Adrenal gland (tissue), 12 donors: Measurements from ENCODE around the gene ZDHHC24. TPM values are rescaled to one million over a fixed set of nuclear protein-coding genes. Genes with fewer than 3 reads are reported as not detected.

ENCODE experiments used
- DNase-seq, 7 donors: peaks; one replicate each; pipeline ENCODE4 v3.0.0-alpha.2; 2019 to 2020
- H3K27ac ChIP-seq, 5 donors: fragments of 200-600 bp; sonication (generic) in 4 of 5; 1 replicate in 3 of 5; 2 replicates in 2 of 5; pipeline versions ENCODE4 v1.5.1 to v1.8.0; 2016 to 2020; ENCODE audit warnings: mild to moderate bottlenecking in 1 of 5
- H3K27me3 ChIP-seq: fragments of 200-600 bp; 2 replicates; pipeline ENCODE4 v1.8.0; 2021
- H3K36me3 ChIP-seq, 2 donors: fragments of 200-600 bp; replicated peaks in 1 of 2; 1 replicate in 1 of 2; 2 replicates in 1 of 2; pipeline versions ENCODE4 v1.5.1 to v1.8.0; 2018 to 2022
- H3K4me1 ChIP-seq, 2 donors: fragments of 200-600 bp; replicated peaks in 1 of 2; 1 replicate in 1 of 2; 2 replicates in 1 of 2; pipeline versions ENCODE4 v1.5.1 to v1.8.0; 2018 to 2021
- H3K4me3 ChIP-seq, 4 donors: fragments of 200-600 bp; sonication (generic) in 3 of 4; one replicate each; pipeline ENCODE4 v1.5.1; 2016 to 2018
- H3K9me3 ChIP-seq, 3 donors: fragments of 200-600 bp; sonication (generic) in 1 of 3; replicated peaks in 1 of 3; 1 replicate in 2 of 3; 2 replicates in 1 of 3; pipeline versions ENCODE4 v1.5.1 to v1.8.0; 2016 to 2021
- POLR2A ChIP-seq, 2 donors: fragments of 450-650 bp; IDR thresholded peaks; one replicate each; pipeline ENCODE4 v1.6.1; 2017; ENCODE audit warnings: antibody characterized with exemption in 2 of 2, mild to moderate bottlenecking in 2 of 2, moderate library complexity in 1 of 2
- WGBS, 4 donors: extraction: QIAGEN DNeasy Blood & Tissue Kit in 2 of 4; methylation state at CpG; one replicate each; pipeline versions ENCODE4 v1.1.5 to v1.1.7; 2013 to 2017; 5-methylcytosine and 5-hydroxymethylcytosine counted together
- intact Hi-C, 2 donors: fragments of 100-400 bp; cut with DNase I; formaldehyde crosslinking; loops; one replicate each; pipeline versions ENCODE4 v1.14.1 to v1.15.0; 2022 to 2023
- polyA plus RNA-seq, 3 donors: library from polyadenylated mRNA; stranded (reverse); fragments of 200-250 nt in 2 of 3; fragments of 350-450 nt in 1 of 3; fragmentation: Illumina TruSeq in 1 of 3; extraction: RNeasy Lipid Tissue Mini Kit (QIAGEN cat#74804) in 1 of 3; gene quantifications; one replicate each; pipeline ENCODE4 v1.2.3, GENCODE V29; 2013 to 2014
- total RNA-seq, 9 donors: library from RNA; depleted of rRNA in 4 of 9; stranded (reverse); fragments of >200 nt in 4 of 9; fragments of 120-200 nt in 1 of 9; fragmentation: NEBNext Ultra II Directional in 1 of 9; extraction: Animal tissue kit (Norgen Biotek cat#: 25700) in 1 of 9; gene quantifications; one replicate each; pipeline versions ENCODE4 v1.1.0 to v1.2.4, GENCODE V29; 2013 to 2023
- TF ChIP-seq, protein P1 (sequence below), 6 experiments: fragments of 450-650 bp in 4 of 6; fragments of 200-600 bp in 2 of 6; sonication (generic) in 1 of 6; IDR thresholded peaks; 1 replicate in 5 of 6; 2 replicates in 1 of 6; pipeline versions ENCODE4 v1.5.1 to v1.8.0; 2016 to 2021; ENCODE audit warnings: antibody characterized with exemption in 6 of 6, mild to moderate bottlenecking in 2 of 6, moderate library complexity in 1 of 6
- donor health status: healthy with polysubstance abuse.
- donor health status: Bipolar disorder and iron deficiency.
- donor health status: DM: yes; HTN: yes; CAD: no.
- donor health status: DM: no; HTN: no; CAD: no.
- donor health status: DM: no; HTN: no; CAD: no.
- donor health status: DM: yes; HTN: yes; CAD: no.

ZDHHC24 gene
- total and polyA plus RNA-seq, 12 donors, result 8.6 to 34.7 (median 18.8) TPM

- whole genome bisulfite sequencing, 4 donors, result 47 to 70% (median 49%) methylated on average over 7 to 8 of the region's 8 CpGs
- DNase-seq, result no peak
- Histone ChIP-seq H3K36me3 (peaks cover 0 to 10% of the 10 kb centered on the region in 2 donors), H3K9me3 (no peaks in the 10 kb centered on the region), H3K4me3 (peak overlapping the region in 2 of 4 donors; percentile 53 to 89), H3K27me3 (no peaks in the 10 kb centered on the region), H3K4me1 (peaks cover 8 to 16% of the 10 kb centered on the region in 2 donors), H3K27ac (peak overlapping the region in 4 of 5 donors; percentile 93 to 98 (median 94))
- intact Hi-C loops, result no loop called here
- TF ChIP-seq POLR2A (IDR thresholded peaks at IDR 0.05), result no peak
- TF ChIP-seq, protein P1, sequence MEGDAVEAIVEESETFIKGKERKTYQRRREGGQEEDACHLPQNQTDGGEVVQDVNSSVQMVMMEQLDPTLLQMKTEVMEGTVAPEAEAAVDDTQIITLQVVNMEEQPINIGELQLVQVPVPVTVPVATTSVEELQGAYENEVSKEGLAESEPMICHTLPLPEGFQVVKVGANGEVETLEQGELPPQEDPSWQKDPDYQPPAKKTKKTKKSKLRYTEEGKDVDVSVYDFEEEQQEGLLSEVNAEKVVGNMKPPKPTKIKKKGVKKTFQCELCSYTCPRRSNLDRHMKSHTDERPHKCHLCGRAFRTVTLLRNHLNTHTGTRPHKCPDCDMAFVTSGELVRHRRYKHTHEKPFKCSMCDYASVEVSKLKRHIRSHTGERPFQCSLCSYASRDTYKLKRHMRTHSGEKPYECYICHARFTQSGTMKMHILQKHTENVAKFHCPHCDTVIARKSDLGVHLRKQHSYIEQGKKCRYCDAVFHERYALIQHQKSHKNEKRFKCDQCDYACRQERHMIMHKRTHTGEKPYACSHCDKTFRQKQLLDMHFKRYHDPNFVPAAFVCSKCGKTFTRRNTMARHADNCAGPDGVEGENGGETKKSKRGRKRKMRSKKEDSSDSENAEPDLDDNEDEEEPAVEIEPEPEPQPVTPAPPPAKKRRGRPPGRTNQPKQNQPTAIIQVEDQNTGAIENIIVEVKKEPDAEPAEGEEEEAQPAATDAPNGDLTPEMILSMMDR (IDR thresholded peaks at IDR 0.05), result peak; percentile 32 to 69 (median 62)
Observed at GRCh38 chr11:66478729-66479393, 67.0 kb downstream of the ZDHHC24 start.

DNA sequence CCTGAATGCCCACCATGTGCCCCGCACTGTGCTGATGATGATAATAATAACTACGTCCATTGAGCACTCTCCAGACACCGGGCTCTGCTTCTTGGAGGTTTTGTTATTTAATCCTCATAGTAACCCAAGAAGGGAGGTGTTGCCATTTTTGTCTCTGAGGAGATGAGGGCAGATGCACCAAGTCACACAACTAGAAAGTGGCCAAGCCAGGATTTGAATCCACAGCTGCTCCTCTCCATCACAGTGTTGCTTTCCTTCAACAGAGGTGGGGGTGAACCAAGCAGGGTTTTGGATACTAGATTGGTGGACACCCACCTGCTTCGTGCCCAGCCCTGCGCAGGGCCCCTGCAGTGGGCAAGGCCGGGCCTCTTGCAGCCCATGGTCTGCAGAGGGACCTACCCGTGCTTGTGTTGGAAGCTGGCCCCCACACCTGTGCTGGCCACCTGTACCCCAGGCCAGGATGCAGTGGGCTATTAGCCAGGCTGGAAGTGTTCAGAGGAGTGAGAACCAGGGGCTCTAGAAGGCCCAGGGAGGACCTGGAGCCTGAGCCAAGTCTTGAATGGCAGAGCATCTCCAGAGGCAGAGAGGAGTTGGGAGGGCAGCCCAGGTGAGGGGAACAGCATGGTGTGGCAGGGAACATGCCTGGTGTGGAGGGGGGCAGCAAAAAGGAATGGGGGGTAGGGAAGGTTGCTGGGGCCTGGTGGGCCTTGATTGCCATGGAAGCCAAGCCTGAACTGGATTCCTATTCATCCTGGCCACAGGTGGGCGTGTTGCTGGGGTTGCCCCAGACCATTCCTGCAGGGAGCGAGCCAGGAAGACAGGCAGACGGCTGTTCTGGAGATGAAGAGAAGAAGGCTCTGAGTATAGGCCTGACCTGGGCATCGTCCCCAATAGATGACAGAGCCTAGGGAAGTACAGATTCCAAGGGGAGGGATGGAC, 68.3 kb downstream of the ZDHHC24 start:
- Histone ChIP-seq H3K4me3 (no peak overlapping the region), H3K9me3 (no peaks in the 10 kb centered on the region), H3K36me3 (peaks cover 0 to 23% of the 10 kb centered on the region in 2 donors), H3K27me3 (no peaks in the 10 kb centered on the region), H3K4me1 (peaks cover 8 to 16% of the 10 kb centered on the region in 2 donors), H3K27ac (no peak overlapping the region)
- no peak for DNase-seq
- 85 to 87% (median 87%) methylated on average over 10 to 11 of the region's 11 CpGs for WGBS, 4 donors
- TF ChIP-seq POLR2A (IDR thresholded peaks at IDR 0.05), result no peak
- TF ChIP-seq, protein P1 (IDR thresholded peaks at IDR 0.05), result no peak
- intact Hi-C loops, result no loop called here

- intact Hi-C loops, result no loop called here
- no peak overlapping the region for H3K27ac ChIP-seq
- no peak for DNase-seq
- no peak overlapping the region for H3K4me3 ChIP-seq
- 73 to 77% (median 75%) methylated on average over 9 of the region's 9 CpGs for WGBS, 4 donors
- TF ChIP-seq, protein P1 (IDR thresholded peaks at IDR 0.05), result no peak
- no peak for TF ChIP-seq POLR2A (IDR thresholded peaks at IDR 0.05)
- H3K36me3 ChIP-seq, result peaks cover 0 to 28% of the 10 kb centered on the region in 2 donors
- no peaks in the 10 kb centered on the region for H3K9me3 ChIP-seq
- H3K4me1 ChIP-seq, result peaks cover 8 to 16% of the 10 kb centered on the region in 2 donors
- no peaks in the 10 kb centered on the region for H3K27me3 ChIP-seq
Observed at GRCh38 chr11:66476841-66477251, 69.0 kb downstream of the ZDHHC24 start.

DNA sequence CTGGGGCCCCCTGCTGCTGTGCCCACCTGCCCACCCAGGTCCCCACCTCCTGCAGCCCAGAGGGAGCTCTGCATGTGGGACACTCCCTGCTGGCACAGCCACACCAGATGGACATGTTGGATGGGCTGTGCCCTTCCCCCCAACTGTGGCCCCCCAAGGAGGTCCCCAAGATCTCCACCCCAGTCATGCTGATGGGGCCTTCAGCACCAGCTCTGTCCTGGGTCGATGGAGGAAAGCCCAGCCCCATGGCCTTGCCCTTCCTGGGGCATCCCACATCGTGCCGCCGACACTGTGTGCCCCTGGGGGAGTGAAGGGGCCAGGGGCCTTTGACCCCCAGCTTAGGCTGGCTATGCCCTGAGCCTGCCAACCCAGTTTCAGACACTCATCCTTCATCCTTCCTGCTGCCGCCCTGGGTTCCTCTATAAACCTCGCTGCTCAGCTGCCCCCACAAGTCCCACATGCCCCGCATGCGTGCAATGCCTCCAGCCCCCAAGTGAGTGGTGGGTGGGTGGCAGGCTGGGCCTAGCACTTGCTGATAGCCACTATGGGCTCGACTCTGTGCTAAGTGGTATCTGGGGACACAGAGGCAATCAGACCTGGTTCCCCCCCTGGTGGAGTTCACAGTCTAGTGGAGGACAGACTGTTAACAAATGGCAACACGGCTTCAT, 69.5 kb downstream of the ZDHHC24 start:
- TF ChIP-seq POLR2A (IDR thresholded peaks at IDR 0.05), result no peak
- TF ChIP-seq, protein P1 (IDR thresholded peaks at IDR 0.05), result no peak
- no peak for DNase-seq
- Histone ChIP-seq H3K27me3 (no peaks in the 10 kb centered on the region), H3K27ac (no peak overlapping the region), H3K36me3 (peaks cover 0 to 28% of the 10 kb centered on the region in 2 donors), H3K4me1 (peaks cover 8 to 16% of the 10 kb centered on the region in 2 donors), H3K4me3 (no peak overlapping the region), H3K9me3 (no peaks in the 10 kb centered on the region)
- WGBS, 4 donors, result 63 to 84% (median 80%) methylated on average over 8 to 10 of the region's 10 CpGs
- intact Hi-C loops, result no loop called here
